Measurements from ENCODE around the gene RFX5.

Gene RFX5

DNA sequence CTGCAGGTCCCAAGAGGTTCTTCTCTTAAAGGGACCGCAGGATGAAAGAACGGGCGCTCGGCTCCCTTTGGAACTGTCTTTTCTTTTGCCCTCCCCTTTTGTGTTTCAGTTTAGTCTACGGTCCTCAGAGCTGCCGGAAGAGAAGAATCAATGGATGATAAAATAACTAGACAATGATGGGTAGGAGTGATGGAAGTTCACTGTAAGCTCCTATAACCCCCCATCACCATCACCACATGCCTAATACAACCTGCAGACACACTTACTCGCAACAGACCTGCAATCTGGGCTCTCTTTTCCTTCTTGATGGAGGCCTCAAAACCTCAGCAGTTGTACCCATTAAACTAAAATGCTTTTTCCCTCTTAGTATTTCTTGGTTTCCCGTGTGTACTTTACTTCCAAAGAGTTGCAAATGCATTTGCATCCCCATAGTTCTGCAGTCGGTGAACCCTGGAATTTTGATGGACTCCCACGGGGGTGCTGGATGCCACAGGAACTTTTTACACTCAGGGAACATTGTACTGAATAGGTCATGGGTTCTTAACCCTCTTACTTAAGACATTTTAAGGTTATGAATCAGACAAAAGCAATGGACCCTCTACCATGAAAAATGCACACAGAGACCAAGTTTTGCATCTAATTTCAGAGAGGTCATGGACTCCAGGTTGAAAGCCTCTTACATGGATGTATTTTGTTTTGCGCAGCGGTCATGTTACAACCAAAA is 633 bp upstream of the RFX5 start:
- peak overlapping the region; percentile 94 for H3K4me3 ChIP-seq (ENCODE audit: low read length, poor library complexity, severe bottlenecking)

GRCh38 chr1:151346082-151346768 is 827 bp downstream of the RFX5 start:
- H2AFZ ChIP-seq (ENCODE audit: low read length) = peak overlapping the region; percentile 67
- peaks cover 28% of the 10 kb centered on the region; the same call in 1 of the 2 replicates for H3K36me3 ChIP-seq (ENCODE audit: insufficient read depth, low read length)
- H3K9me3 ChIP-seq (ENCODE audit: insufficient read depth, low read depth, low read length) = no peaks in the 10 kb centered on the region
- TF ChIP-seq EZH2phosphoT487 (IDR thresholded peaks at IDR 0.05; ENCODE audit: borderline replicate concordance) = no peak
- TF ChIP-seq, protein P1, sequence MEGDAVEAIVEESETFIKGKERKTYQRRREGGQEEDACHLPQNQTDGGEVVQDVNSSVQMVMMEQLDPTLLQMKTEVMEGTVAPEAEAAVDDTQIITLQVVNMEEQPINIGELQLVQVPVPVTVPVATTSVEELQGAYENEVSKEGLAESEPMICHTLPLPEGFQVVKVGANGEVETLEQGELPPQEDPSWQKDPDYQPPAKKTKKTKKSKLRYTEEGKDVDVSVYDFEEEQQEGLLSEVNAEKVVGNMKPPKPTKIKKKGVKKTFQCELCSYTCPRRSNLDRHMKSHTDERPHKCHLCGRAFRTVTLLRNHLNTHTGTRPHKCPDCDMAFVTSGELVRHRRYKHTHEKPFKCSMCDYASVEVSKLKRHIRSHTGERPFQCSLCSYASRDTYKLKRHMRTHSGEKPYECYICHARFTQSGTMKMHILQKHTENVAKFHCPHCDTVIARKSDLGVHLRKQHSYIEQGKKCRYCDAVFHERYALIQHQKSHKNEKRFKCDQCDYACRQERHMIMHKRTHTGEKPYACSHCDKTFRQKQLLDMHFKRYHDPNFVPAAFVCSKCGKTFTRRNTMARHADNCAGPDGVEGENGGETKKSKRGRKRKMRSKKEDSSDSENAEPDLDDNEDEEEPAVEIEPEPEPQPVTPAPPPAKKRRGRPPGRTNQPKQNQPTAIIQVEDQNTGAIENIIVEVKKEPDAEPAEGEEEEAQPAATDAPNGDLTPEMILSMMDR (conservative IDR thresholded peaks at IDR 0.05; ENCODE audit: low read length) = no peak
- H3K79me2 ChIP-seq (ENCODE audit: insufficient read depth, low read length) = peaks cover 34% of the 10 kb centered on the region
- peak overlapping the region; percentile 97 for H3K4me2 ChIP-seq (ENCODE audit: low read depth, low read length, poor library complexity, severe bottlenecking)
- peaks cover 28% of the 10 kb centered on the region for H3K4me1 ChIP-seq (ENCODE audit: insufficient read depth, low read length, poor library complexity, severe bottlenecking)
- H3K9me2 ChIP-seq (replicated peaks; ENCODE audit: low read depth, low read length) = no peaks in the 10 kb centered on the region
- H3K27me3 ChIP-seq (ENCODE audit: insufficient read depth, low read length, poor library complexity, severe bottlenecking) = no peaks in the 10 kb centered on the region
- H3F3A ChIP-seq (ENCODE audit: low read depth) = peaks cover 9% of the 10 kb centered on the region
- peak overlapping the region; percentile 94 for H3K4me3 ChIP-seq (ENCODE audit: low read length, poor library complexity, severe bottlenecking)
- H3K9ac ChIP-seq (ENCODE audit: low read depth, low read length, poor library complexity, severe bottlenecking) = peak overlapping the region; percentile 97
- peaks cover 27% of the 10 kb centered on the region for H4K20me1 ChIP-seq (ENCODE audit: insufficient read depth, low read length, poor library complexity, severe bottlenecking)

More for the DNA sequence above, 633 bp upstream of the RFX5 start:
- peaks cover 28% of the 10 kb centered on the region for H3K4me1 ChIP-seq (ENCODE audit: insufficient read depth, low read length, poor library complexity, severe bottlenecking)
- H3K9me2 ChIP-seq (replicated peaks; ENCODE audit: low read depth, low read length) = no peaks in the 10 kb centered on the region
- peaks cover 34% of the 10 kb centered on the region for H3K79me2 ChIP-seq (ENCODE audit: insufficient read depth, low read length)
- H4K20me1 ChIP-seq (ENCODE audit: insufficient read depth, low read length, poor library complexity, severe bottlenecking) = peaks cover 27% of the 10 kb centered on the region
- no peaks in the 10 kb centered on the region for H3F3A ChIP-seq (ENCODE audit: low read depth)
- H3K27me3 ChIP-seq (ENCODE audit: insufficient read depth, low read length, poor library complexity, severe bottlenecking) = no peaks in the 10 kb centered on the region
- H3K9ac ChIP-seq (ENCODE audit: low read depth, low read length, poor library complexity, severe bottlenecking) = peak overlapping the region; percentile 81
- peak overlapping the region; percentile 35; the same call in 1 of the 2 replicates for H2AFZ ChIP-seq (ENCODE audit: low read length)
- H3K36me3 ChIP-seq (ENCODE audit: insufficient read depth, low read length) = peaks cover 22% of the 10 kb centered on the region; the same call in 1 of the 2 replicates
- TF ChIP-seq, protein P1 (conservative IDR thresholded peaks at IDR 0.05; ENCODE audit: low read length) = no peak
- no peak for TF ChIP-seq EZH2phosphoT487 (IDR thresholded peaks at IDR 0.05; ENCODE audit: borderline replicate concordance)
- H3K9me3 ChIP-seq (ENCODE audit: insufficient read depth, low read depth, low read length) = no peaks in the 10 kb centered on the region
- peak overlapping the region; percentile 82 for H3K4me2 ChIP-seq (ENCODE audit: low read depth, low read length, poor library complexity, severe bottlenecking)

GRCh38 chr1:151344291-151344690 is 2.8 kb downstream of the RFX5 start:
- Histone ChIP-seq H3K4me3 (ENCODE audit: low read length, poor library complexity, severe bottlenecking) (no peak overlapping the region), H3K9ac (ENCODE audit: low read depth, low read length, poor library complexity, severe bottlenecking) (no peak overlapping the region), H3K4me1 (ENCODE audit: insufficient read depth, low read length, poor library complexity, severe bottlenecking) (peaks cover 31% of the 10 kb centered on the region), H3K79me2 (ENCODE audit: insufficient read depth, low read length) (peaks cover 34% of the 10 kb centered on the region), H2AFZ (ENCODE audit: low read length) (no peak overlapping the region), H4K20me1 (ENCODE audit: insufficient read depth, low read length, poor library complexity, severe bottlenecking) (peaks cover 27% of the 10 kb centered on the region), H3F3A (ENCODE audit: low read depth) (peaks cover 12% of the 10 kb centered on the region), H3K9me3 (ENCODE audit: insufficient read depth, low read depth, low read length) (no peaks in the 10 kb centered on the region), H3K9me2 (replicated peaks; ENCODE audit: low read depth, low read length) (no peaks in the 10 kb centered on the region), H3K27me3 (ENCODE audit: insufficient read depth, low read length, poor library complexity, severe bottlenecking) (no peaks in the 10 kb centered on the region), H3K36me3 (ENCODE audit: insufficient read depth, low read length) (peaks cover 28% of the 10 kb centered on the region; the same call in 1 of the 2 replicates), H3K4me2 (ENCODE audit: low read depth, low read length, poor library complexity, severe bottlenecking) (peak overlapping the region; percentile 97)
- TF ChIP-seq EZH2phosphoT487 (IDR thresholded peaks at IDR 0.05; ENCODE audit: borderline replicate concordance) = no peak
- TF ChIP-seq, protein P1 (conservative IDR thresholded peaks at IDR 0.05; ENCODE audit: low read length) = no peak
